ENCODE measurements around the gene GRIA3.
A peak's percentile ranks its signal among the peaks of the same experiment; 100 is the strongest.

GRIA3 gene

DNA sequence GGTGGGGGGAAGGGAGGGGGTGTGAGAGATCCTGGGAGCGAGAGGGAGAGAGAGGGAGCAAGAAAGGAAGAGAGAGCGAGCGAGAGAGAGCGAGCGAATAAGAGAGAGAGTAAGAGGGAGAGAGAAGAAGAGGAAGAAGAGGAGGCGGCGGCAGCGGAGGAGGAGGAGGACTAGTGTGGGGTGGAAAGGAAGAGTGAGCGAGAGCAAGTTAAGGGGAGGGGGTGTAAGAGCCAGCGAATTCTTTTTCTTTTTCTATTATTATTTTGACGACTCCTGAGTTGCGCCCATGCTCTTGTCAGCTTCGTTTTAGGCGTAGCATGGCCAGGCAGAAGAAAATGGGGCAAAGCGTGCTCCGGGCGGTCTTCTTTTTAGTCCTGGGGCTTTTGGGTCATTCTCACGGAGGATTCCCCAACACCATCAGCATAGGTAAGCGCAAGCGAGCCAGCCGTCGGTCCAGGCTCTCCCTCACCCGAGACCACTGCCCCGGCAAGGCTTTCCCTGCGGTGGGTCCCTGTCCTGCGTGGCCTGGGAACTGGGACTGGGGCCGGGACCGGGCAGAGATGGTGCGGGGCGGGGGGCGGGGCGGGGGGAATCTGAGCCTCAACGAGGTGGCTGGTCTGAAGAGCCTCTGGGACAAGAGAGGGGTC, at the start of gene GRIA3:
GRIA3 (plus strand) TSS at position 60 of the 647 bp plus-strand sequence; CDS start at position 318, 258 bp downstream.
- DNase-seq = peak in 33 of 58 donors; percentile 1 to 35 (median 10)

- peak in 1 of 58 donors; percentile 0 for DNase-seq
Observed at GRCh38 chrX:123138473-123138872, 45.6 kb upstream of the GRIA3 start.

DNA sequence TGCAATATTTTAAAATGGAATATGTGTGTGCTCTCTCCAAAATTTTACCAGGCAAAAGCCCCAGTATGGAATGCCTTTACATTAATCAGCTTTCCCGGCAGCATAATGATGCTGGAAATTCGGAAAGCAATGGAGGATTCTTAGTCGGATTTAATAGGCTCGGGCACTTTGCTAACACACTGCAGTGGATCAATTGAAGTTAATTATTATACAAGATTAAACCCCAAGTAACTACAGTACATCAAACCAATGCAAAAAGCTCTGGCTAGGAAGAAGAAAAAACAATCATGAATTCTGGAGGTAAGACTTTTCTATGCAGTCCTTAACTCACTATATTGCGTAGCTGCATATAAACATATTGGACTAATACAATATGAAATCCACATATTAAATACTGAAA, 43.6 kb upstream of the GRIA3 start:
- DNase-seq = no peak

DNA sequence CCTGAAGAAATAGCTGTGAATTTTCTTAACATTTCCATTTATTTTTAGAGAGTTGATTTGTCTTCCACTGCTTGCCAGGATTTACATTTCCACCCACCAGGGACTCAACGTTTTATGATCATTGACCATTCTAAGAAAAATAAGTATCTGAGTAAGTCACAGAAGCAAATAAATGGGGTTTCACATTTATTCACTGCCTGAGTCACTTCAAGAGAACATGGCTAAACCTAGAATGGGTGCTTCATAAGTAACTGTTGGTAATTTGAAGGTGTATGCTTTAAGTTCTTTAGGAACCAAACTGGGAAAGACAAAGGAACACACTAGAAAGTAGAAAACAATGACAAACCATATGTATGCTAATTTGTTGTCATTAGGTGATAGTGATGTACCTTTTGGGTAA, 43.2 kb upstream of the GRIA3 start:
- DNase-seq = no peak

DNA sequence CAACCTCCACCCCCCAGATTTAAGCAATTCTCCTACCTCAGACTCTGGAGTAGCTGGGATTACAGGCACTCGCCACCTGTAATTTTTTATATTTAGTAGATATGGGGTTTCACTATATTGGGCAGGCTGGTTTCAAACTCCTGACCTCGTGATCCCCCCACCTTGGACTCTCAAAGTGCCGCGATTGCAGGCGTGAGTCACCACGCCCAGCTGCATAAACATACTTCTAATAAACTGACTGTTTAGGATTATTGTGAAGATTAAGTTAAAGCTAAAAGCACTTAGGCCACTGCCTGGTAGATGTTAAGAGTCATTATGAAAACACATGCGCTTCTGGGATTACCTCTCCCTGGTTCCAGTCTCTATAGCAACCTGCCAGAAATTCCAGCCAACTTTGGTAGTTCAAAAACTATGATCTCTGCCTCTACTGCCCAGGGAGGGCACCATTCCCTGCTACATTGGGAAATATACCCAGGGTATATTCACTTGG, 30.2 kb upstream of the GRIA3 start:
- DNase-seq = no peak

DNA sequence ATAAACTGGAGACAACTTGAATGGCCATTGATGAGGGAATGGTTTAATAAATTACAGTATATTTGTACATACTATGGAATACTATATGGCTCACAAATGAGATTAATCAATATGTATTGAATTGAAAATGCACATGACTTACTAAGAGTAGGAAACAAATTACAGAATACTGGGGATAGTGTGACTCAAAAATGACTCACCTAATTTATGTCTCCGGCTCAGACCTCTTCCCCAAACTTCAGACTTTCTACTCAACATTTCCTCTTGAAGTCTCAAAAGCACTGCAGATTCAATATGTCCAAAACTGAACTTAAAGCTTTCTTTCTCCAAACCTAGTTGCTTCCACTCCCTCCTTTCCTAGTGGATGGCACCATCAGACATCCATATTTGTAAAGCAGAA, 28.8 kb upstream of the GRIA3 start:
- DNase-seq = no peak

DNA sequence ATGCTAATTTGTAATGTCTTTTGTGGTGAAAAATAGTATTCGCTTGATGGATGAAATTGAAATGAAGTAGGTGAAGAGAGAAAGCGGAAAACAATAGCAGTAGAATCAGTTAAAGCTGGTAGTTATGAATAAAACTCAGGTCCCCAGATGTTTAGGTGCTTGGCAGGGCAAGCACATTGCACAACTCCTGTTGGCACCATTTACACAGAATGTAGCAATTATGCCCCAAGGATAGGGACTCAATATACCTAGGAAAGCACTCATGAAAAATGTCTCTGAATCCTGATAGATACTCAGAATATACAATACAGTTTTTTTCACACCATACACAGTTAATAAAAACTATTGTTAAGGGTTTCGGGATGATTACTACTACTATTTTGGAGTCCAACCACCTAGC, 26.5 kb upstream of the GRIA3 start:
- no peak for DNase-seq

DNA sequence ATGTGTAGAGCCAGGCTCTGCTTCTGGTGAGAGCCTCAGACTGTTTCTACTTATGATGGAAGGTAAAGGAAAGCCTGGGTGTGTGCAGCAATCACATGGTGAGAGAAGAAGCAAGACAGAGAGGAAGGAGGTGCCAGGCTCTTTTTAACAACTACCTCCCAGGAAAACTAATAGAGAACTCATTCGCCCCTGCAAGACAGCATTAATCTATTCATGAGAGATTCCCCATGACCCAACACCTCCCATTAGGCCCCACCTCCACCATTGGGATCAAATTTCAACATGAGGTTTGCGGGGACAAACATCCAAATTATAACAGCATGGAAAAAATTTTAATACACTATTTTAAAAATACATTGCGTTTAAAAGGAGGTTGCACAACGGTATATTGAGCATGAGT, 24.7 kb upstream of the GRIA3 start:
- no peak for DNase-seq

DNA sequence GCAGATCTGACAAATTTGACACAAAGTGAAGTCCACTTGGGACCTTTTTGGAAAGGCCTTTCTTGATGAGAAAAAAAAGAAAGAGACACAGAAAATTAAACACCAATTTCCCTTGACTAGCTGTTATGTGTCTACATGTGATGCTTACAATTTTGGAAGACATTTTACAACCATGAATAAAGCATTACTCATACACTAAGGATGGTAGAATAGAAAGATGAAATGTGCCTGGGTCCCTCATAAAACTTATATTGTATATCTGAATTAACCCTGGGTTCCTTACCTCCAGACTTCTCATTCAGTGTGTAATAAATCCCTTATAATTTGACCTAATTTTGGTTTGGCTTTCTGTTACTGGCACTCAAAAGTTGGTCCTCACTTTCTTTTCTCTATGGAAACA, 16.5 kb upstream of the GRIA3 start:
- no peak for DNase-seq

GRCh38 chrX:123169247-123169901, 14.7 kb upstream of the GRIA3 start:
- DNase-seq = no peak

DNA sequence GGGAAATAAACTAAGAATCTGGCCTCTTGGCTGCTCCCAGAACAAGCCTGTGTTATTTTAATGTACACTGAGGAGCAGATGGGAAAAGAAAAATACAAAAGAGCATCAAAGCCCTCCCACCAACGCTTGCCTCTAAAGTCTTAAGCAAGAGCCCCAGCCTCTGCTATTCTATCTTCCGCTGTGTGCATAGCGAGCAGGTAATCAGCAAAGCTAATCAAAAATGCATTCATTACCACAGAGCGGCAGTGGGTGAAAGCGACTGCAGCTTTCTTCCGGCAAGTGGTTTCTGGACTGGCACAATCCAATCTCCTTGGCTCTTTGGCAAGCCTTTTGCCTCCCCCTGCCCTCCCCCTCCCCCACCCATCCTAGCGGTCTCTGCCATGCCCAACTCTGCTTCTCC, 13.5 kb upstream of the GRIA3 start:
- DNase-seq = no peak

- DNase-seq = no peak
Observed at GRCh38 chrX:123171781-123172180, 12.3 kb upstream of the GRIA3 start.

DNA sequence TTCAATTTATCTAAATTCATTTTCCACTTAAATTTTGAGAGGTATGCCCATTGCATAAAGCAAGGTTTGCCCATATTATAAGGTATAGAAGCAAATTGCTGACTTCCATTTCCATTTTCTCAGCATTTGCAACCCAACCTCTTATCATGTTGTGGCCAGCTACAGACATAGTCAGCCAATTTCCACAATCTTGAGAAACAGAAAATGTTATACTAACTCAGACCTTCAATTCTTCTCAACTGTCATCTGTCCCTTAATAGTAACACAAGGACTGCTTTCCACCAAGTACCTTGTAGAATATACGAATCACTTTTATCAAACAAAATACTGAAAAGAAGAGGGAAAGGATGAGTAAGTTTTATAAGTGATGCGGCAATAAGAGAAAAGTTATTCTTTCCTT, 11.2 kb upstream of the GRIA3 start:
- no peak for DNase-seq

DNA sequence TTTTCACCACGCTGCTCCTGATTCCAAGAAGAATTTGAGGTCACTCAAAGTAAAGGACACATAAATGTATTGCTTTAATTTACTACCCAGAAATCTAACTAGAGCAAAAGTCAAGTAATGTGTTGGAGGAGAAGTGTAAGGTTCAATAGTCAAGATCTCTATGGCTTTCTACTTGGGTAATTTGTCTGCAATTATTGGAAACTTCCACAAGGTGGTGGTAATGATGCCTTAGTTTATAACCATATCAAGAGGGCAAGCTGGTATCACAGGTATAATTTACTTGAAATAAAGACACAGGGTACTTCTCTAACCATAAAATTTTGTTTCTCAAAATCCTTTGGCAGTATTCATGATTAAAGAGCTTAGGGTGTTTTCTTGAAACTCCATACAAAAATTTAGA, 10.2 kb upstream of the GRIA3 start:
- no peak for DNase-seq

GRCh38 chrX:123175366-123176122, 8.5 kb upstream of the GRIA3 start:
- DNase-seq = no peak

DNA sequence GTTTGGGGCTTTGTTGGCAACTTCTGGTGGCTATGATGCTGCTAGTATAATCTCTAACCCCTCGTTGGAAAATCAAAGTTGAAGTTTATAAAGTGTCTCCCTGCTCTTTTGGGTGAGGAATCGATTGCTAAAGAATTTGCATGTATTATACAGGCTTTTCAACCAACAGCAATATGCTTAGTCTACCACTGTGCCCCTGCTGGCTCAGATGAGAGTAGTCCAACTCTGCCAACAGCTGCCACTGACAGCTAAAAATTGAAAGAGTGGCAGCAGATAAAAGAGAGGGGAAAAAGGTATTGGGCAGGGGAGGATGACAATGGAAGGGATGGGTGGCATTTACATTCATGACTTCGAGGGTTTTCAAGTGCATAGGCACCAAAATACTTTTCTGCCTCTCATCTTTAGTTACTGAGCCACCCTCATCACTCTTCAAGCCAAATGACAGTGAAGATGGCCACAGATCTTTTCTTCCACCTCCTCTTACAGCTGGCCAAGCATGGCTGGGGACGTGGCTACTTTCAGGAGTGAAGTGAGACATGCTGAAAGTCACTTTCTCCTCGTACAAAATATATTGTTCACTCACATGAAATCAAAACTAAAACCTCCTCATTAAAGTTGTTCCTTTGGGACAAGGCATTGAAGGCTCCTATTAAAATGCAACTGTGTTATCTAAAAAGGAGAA, 2.7 kb upstream of the GRIA3 start:
- no peak for DNase-seq

- DNase-seq = peak in 25 of 58 donors; percentile 1 to 47 (median 13)
Observed at GRCh38 chrX:123184866-123185276, 793 bp downstream of the GRIA3 start.

GRCh38 chrX:123185721-123186120, 1.6 kb downstream of the GRIA3 start:
- peak in 3 of 58 donors; percentile 2 to 21 (median 5) for DNase-seq

GRCh38 chrX:123186801-123187200, 2.7 kb downstream of the GRIA3 start:
- DNase-seq = no peak

DNA sequence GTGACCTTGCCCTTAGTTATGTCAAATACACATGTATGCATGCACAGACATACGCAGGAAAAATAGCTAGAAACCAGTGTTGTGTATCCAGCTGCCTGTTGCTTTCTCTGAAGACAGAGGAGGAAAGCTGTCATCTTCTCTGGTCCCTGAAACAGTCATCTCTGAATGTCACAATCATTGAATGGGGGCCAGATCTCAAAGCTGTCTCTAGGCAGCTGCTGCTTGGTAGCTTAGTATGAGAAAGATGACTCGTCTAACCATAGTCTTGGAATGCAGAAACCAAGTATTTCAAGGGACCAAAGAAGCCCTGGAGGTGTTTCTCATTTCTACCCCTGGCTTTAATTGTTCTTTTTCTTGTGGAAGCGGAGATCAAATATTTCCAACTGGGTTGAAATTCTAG, 4.0 kb downstream of the GRIA3 start:
- peak in 3 of 58 donors; percentile 1 to 11 (median 9) for DNase-seq

DNA sequence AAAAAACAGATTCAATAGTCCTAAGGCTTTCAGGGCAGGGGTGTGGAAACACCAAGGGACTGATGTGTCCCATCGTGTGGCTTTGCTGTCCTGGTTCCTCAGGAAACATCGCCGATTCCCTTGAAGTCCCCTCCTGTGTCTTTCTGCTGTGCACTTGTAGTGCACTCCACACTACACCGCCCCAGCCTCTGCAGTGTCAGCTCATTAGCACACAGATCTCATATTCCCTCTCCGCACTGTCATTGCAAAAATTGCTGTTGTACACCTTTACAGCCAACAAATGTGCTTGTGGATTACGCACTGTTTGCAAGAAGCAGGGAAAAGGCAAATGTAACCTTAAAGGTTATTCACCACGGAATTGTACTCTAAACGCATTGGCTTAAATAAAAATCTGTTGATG, 5.3 kb downstream of the GRIA3 start:
- DNase-seq = no peak

DNA sequence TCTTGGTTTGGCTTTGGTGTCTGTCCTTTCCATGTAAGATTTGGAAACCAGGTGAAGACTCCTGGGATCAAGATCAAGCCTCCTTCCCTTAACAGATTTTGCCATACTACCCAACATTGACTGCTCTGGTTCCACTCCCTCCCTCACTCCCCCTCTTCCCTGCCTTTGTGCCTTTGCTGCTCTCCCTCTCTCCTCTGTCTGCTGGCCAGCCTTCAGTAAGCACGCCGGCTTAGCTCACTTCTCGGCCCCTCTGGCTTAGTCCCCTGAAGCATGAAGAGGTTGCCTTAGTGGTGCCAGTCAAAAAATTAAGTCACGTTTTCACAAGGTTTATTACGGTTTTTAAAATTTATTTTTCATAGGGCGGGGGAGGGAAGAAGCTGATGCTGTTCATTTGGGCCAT, 6.0 kb downstream of the GRIA3 start:
- no peak for DNase-seq
